Measurements from ENCODE around the gene KRTAP4-9.
"Not testable (repeated sequence)": the region's sequence is repeated elsewhere in the genome, so short reads cannot be mapped to it uniquely, and the experiment has no call there.

Gene KRTAP4-9

GRCh38 chr17:41107941-41108450 is 2.8 kb downstream of the KRTAP4-9 start:
- TF ChIP-seq, protein P1, sequence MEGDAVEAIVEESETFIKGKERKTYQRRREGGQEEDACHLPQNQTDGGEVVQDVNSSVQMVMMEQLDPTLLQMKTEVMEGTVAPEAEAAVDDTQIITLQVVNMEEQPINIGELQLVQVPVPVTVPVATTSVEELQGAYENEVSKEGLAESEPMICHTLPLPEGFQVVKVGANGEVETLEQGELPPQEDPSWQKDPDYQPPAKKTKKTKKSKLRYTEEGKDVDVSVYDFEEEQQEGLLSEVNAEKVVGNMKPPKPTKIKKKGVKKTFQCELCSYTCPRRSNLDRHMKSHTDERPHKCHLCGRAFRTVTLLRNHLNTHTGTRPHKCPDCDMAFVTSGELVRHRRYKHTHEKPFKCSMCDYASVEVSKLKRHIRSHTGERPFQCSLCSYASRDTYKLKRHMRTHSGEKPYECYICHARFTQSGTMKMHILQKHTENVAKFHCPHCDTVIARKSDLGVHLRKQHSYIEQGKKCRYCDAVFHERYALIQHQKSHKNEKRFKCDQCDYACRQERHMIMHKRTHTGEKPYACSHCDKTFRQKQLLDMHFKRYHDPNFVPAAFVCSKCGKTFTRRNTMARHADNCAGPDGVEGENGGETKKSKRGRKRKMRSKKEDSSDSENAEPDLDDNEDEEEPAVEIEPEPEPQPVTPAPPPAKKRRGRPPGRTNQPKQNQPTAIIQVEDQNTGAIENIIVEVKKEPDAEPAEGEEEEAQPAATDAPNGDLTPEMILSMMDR (IDR thresholded peaks at IDR 0.05; ENCODE audit: insufficient read depth, low read length, poor library complexity, severe bottlenecking): no peak
- H3K27me3 ChIP-seq (replicated peaks; ENCODE audit: control insufficient read depth, insufficient read depth, low read length): no peaks in the 10 kb centered on the region; the same call in 1 of the 2 replicates
- no peaks in the 10 kb centered on the region for H3K36me3 ChIP-seq (ENCODE audit: control insufficient read depth, insufficient read depth, low read length)
- H3K4me3 ChIP-seq (replicated peaks; ENCODE audit: low read depth, low read length): no peak overlapping the region
- no peak for DNase-seq (ENCODE audit: extremely low read depth, insufficient read length)

DNA sequence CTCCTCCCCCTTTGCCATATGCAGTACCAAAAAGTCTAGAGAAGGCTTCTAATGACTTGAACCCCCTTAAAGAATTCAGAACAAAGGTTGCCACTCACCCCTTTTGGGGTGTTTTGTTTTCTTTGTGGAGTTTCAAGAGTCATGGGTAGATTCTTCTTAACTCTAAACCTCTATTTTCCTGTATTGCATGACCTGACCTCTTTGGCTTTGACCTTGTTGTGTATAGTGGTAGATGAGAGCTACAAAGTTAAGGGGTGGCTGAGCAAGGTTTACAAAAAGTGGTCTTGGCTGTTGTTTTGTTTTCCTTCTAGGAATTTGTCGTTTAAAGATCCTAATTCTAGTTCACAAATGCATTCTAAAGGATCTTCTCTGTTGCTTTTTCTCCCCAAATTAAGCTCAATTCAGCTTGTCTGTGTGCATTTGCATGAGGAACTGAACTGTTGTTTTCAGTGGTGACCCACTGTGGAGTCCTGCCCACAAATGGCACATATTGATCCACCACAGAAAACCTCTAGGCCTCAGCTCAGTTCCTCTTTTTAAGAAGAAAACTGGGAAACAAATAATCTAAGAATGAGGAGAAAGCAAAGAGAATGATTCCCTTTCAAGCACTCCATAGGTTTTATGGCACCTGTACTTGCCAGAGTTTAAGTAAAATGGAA is 3.7 kb downstream of the KRTAP4-9 start:
- H3K36me3 ChIP-seq (ENCODE audit: control insufficient read depth, insufficient read depth, low read length); H3K4me3 ChIP-seq (replicated peaks; ENCODE audit: low read depth, low read length); H3K27me3 ChIP-seq (replicated peaks; ENCODE audit: control insufficient read depth, insufficient read depth, low read length); DNase-seq (ENCODE audit: extremely low read depth, insufficient read length): not testable (repeated sequence)

DNA sequence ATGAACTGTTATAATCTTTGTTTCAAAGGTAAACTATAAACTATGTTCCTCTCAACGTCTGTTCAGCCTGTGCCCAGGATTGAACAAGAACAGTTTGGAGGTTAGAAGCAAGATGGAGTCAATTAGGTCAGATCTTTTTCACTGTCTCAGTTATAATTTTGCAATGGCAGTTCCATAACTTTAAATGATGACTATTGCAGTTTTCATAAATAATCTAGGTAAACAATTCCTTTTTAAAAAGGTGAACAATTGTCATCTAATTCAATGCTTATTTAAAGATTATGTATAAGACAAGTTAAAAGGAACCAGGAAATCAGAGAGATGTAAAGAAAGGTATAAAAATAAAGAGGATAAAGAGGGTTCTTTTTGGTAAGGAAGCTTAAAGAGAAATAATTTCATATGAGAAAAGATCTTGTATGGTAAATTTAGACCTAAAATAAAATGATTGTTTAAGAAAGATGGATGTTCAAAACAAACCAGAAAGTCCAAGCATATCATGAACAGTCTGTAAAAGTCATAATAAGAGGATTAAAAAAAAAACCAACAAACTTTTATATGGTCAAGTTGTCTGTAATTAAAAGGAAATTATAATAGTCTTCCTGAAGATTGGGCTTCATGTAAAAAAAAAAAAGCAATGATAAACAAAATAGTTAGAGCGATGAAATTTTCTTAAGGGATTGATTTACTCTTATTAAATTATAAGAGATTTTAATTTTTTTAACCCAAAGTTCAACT is 6.1 kb downstream of the KRTAP4-9 start:
- DNase-seq (ENCODE audit: extremely low read depth, insufficient read length): no peak
- Histone ChIP-seq H3K27me3 (replicated peaks; ENCODE audit: control insufficient read depth, insufficient read depth, low read length) (no peaks in the 10 kb centered on the region; the same call in 1 of the 2 replicates), H3K36me3 (ENCODE audit: control insufficient read depth, insufficient read depth, low read length) (no peaks in the 10 kb centered on the region), H3K4me3 (replicated peaks; ENCODE audit: low read depth, low read length) (no peak overlapping the region)
- TF ChIP-seq, protein P1 (IDR thresholded peaks at IDR 0.05; ENCODE audit: insufficient read depth, low read length, poor library complexity, severe bottlenecking): no peak

DNA sequence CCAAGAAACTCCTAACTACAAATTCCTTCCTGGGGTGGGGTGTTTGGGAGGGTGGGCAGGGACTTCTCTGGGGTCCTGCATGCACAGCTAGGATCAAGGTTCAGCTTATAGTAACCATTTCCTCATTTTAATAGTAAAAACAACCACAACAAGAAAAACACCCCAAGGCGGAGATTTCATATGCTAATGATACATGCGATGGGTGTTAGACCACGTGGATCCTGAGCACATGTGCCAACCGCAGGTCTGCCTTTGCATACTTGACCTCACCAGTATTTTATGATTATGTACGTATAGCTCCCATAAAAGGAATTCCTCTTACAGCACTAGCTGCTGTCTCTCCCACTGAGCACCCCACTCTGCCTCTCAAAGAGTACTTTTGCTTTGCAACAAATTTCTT is 11.1 kb downstream of the KRTAP4-9 start:
- Histone ChIP-seq H3K27me3 (replicated peaks; ENCODE audit: control insufficient read depth, insufficient read depth, low read length) (no peaks in the 10 kb centered on the region), H3K4me3 (replicated peaks; ENCODE audit: low read depth, low read length) (no peak overlapping the region), H3K36me3 (ENCODE audit: control insufficient read depth, insufficient read depth, low read length) (no peaks in the 10 kb centered on the region)
- DNase-seq (ENCODE audit: extremely low read depth, insufficient read length): no peak
- TF ChIP-seq, protein P1 (IDR thresholded peaks at IDR 0.05; ENCODE audit: insufficient read depth, low read length, poor library complexity, severe bottlenecking): no peak

- not testable (repeated sequence) for H3K27me3 ChIP-seq (replicated peaks; ENCODE audit: control insufficient read depth, insufficient read depth, low read length); H3K36me3 ChIP-seq (ENCODE audit: control insufficient read depth, insufficient read depth, low read length); DNase-seq (ENCODE audit: extremely low read depth, insufficient read length); H3K4me3 ChIP-seq (replicated peaks; ENCODE audit: low read depth, low read length)
These were observed 12.7 kb downstream of the KRTAP4-9 start, which contains the start of gene KRTAP4-11 for GRCh38 chr17:41117846-41118386. Gene KRTAP4-11, minus strand, starts transcription at chr17:41118373. Its CDS starts 58 bp downstream, at chr17:41118315.

- TF ChIP-seq, protein P1 (IDR thresholded peaks at IDR 0.05; ENCODE audit: insufficient read depth, low read length, poor library complexity, severe bottlenecking): no peak
- no peak for DNase-seq (ENCODE audit: extremely low read depth, insufficient read length)
- Histone ChIP-seq H3K4me3 (replicated peaks; ENCODE audit: low read depth, low read length) (no peak overlapping the region), H3K36me3 (ENCODE audit: control insufficient read depth, insufficient read depth, low read length) (no peaks in the 10 kb centered on the region), H3K27me3 (replicated peaks; ENCODE audit: control insufficient read depth, insufficient read depth, low read length) (no peaks in the 10 kb centered on the region)
These were observed 13.5 kb downstream of the KRTAP4-9 start for GRCh38 chr17:41118721-41119120.

- H3K27me3 ChIP-seq (replicated peaks; ENCODE audit: control insufficient read depth, insufficient read depth, low read length); H3K36me3 ChIP-seq (ENCODE audit: control insufficient read depth, insufficient read depth, low read length); H3K4me3 ChIP-seq (replicated peaks; ENCODE audit: low read depth, low read length); DNase-seq (ENCODE audit: extremely low read depth, insufficient read length): not testable (repeated sequence)
These were observed 14.8 kb downstream of the KRTAP4-9 start for GRCh38 chr17:41119696-41120690.
